GM18507 (cell line): ENCODE measurements around the gene FAXC.

Source experiments
- DNase-seq: peaks from one replicate; pipeline ENCODE4 v3.0.0; 2011; ENCODE audit warnings: low read depth; ENCODE audit not compliant: insufficient read length; ENCODE audit errors: extremely low spot score
- FAIRE-seq: peaks from 2 replicates; lab custom pipeline; 2011; peaks lifted over from hg19 to GRCh38; lab: Jason Lieb, UNC

The FAXC gene

GRCh38 chr6:99349171-99350141 lies at the start of gene FAXC:
TSS of gene FAXC (minus strand) at chr6:99349674. CDS start at chr6:99349372, 302 bp downstream.
- FAIRE-seq (no peak), DNase-seq (no peak)

GRCh38 chr6:99397287-99397686 lies 47.8 kb upstream of the FAXC start:
- no peak for FAIRE-seq
- DNase-seq = no peak

GRCh38 chr6:99393698-99394531 lies 44.4 kb upstream of the FAXC start, which contains the start of gene COQ3:
TSS of gene COQ3 (minus strand) at chr6:99394195. CDS start at chr6:99394179, 16 bp downstream.
- DNase-seq (peak; percentile 78), FAIRE-seq (peak; percentile 62)

DNA sequence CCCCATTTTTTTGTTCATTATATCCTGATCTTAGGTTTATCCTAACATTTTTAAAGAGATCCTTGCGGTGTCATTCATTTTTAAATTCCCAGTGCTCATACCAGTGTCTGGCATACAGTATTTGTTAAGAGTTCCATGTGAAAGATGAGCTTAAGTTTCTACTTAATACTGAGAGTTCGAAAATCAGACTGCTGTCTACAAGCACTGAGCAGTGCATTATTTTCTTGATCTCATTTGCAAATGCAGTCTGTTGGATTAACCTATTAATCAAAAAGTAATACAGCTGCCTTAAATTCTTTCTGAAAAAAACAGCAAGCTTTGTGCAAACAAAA lies 43.9 kb upstream of the FAXC start:
- DNase-seq (no peak), FAIRE-seq (no peak)

GRCh38 chr6:99390896-99391295 lies 41.4 kb upstream of the FAXC start:
- no peak for FAIRE-seq
- DNase-seq = no peak

DNA sequence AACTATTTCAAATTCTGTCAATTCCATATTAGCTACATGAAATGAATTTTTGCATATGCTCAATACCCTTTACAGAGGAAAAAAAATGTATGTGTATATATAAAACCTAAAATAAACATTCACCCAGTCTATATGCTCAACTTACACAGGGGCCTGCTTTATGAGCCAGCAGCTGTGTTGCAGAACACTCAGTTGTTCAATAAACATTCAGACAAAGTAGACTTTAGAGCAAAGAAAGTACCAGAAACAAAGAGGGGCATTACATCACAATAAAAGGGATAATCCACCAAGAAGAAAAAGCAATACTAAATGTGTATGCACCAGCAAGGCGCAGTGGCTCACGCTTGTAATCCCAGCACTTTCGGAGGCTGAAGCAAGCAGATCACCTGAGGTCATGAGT lies 35.0 kb upstream of the FAXC start:
- no peak for DNase-seq

GRCh38 chr6:99378636-99379035 lies 29.2 kb upstream of the FAXC start:
- no peak for DNase-seq
- no peak for FAIRE-seq

More for the DNA sequence above, 35.0 kb upstream of the FAXC start:
- no peak for FAIRE-seq

GRCh38 chr6:99369533-99369932 lies 20.1 kb upstream of the FAXC start:
- DNase-seq (no peak), FAIRE-seq (no peak)

DNA sequence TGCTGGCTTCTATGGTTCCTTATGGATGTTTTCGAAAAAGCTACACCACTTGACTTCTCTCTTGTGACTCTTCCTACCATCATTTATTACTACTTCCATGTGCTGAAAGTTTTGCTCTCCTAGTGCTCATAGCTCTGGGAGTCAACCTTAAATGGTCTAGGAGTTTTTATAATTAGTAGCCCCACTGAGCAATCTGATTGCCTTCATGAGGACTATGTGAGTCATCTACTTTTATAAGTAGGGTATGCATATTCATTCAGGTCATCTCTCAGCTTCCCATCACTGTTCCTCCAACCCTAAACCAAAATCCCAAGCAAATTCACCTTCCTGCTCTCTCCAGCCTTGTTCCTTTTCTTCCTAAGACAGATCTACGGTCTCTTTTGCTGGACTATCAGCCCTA lies 17.4 kb upstream of the FAXC start:
- FAIRE-seq (no peak), DNase-seq (no peak)

GRCh38 chr6:99364026-99364425 lies 14.6 kb upstream of the FAXC start:
- peak; percentile 21 for FAIRE-seq

GRCh38 chr6:99362678-99363268 lies 13.3 kb upstream of the FAXC start:
- FAIRE-seq = no peak
- DNase-seq = no peak

More at GRCh38 chr6:99364026-99364425, 14.6 kb upstream of the FAXC start:
- no peak for DNase-seq

DNA sequence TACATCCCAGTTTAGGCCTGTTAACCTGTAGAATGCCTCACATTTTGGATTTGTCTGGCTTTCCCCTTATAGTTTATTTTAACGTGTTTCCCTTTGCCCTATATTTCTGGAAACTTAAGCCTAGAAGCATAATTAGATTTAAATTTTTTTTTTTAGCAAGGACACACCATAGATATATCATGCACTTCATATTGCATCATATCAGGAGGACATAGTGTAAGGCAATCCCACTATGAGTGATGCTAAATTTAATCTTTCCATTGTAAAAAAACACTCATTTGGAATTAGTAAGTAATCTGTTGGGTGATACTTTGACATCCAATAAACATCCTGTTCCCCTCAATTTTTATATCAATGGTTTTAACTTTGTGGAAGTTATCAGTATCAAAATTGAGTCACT lies 10.3 kb upstream of the FAXC start:
- DNase-seq (no peak), FAIRE-seq (no peak)

DNA sequence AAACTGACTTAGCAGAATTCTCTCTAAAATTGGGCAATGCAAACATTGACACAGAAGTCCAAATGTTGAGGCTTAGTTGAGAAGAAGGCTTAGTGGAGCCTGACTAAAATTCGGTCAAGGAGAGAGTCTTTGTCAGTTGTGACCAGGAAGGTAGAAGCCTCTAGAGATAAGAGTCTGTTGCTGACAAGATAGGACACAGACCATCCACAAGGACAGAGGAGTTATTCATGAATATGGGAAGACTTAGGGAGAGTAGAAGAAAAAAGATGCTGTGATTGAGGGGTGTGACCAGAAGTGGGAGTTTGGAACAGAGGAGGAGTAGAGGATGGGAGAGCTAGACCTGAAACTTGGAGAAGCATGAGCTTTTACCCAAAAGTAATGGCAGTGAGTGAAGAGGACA lies 7.2 kb upstream of the FAXC start:
- FAIRE-seq = no peak

DNA sequence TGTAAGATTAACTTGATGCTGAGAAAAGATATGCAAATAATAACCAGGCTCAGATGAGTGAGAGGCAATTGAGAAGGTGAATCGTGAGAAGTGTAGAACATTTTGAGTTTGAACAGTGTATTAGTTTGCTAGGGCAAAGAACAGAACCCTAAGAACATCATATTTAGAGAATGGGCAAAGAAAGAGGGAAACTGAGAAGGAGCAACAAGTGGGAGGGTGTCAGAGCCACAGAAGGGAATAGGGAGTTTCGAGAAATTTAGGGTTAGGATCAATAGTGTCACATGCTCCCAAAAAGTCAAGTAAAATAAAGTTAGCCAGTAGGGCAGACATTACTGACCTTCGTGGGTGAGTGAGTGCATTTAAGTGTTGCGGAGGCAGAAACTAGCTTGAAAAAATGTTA lies 5.5 kb upstream of the FAXC start:
- DNase-seq (no peak), FAIRE-seq (no peak)

More for the DNA sequence above, 7.2 kb upstream of the FAXC start:
- DNase-seq = no peak

DNA sequence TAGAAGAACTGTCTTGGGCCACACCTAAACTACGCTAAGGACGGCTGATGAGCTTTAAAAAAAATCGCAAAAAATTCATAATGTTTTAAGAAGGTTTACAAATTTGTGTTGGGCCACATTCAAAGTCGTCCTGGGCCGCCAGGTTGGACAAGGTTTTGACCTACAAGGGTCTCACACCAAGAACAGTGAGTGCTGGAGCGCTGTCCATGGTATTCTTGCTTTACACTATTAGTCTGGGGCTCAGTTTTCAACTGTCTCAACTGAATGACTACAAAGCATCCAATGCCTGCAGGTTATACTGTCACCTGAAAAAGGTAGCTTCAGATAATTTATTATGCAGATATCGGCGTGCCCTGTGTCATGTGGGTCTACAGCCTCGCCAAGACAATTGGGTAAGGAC lies 3.7 kb upstream of the FAXC start:
- no peak for DNase-seq
- no peak for FAIRE-seq

DNA sequence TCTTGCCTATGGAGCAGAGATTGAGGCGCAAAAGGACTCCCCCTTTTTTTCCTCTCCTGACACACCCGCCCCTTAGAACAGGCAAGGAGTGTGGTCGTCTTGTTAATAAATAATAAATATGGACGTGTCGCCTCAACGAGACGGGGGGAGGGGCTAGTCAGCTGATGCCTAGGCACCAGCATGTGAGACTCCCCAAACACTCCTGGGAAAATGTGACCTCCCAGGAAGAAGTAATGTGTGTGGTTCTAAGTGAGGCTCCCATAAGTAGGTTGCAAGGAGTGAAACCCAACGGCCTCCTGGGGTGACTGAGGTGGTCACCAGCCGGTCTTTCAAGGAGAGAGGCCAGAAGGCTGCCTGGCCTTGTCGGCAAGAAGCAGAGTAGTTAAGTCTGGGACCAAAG lies 1.1 kb upstream of the FAXC start:
- FAIRE-seq (no peak), DNase-seq (no peak)

GRCh38 chr6:99348288-99349170 lies 945 bp downstream of the FAXC start:
- DNase-seq (no peak), FAIRE-seq (no peak)

DNA sequence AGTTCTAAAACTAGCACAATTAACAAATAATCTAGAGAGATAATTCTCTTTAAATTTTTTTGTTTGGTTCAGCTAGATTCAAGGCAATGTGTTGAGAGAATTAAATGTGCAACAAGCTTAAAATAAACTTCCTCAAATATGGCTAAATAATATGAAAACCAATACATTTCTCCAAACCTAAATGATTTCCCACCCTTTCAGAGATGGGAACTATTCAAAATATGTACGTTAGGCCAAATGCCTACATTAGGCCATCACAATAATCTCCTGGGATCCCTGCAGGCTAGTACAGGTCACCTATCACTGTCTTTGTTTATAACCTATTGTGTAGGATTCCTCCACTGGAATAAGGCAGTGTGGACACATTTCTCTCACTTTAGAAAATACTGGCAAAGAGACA lies 1.7 kb downstream of the FAXC start:
- FAIRE-seq = no peak
- DNase-seq = no peak

GRCh38 chr6:99346595-99346994 lies 2.9 kb downstream of the FAXC start:
- FAIRE-seq (no peak), DNase-seq (no peak)
